ENCODE results near the gene HKDC1.
A peak's percentile ranks its signal among the peaks of the same experiment; 100 is the strongest.

HKDC1 gene

DNA sequence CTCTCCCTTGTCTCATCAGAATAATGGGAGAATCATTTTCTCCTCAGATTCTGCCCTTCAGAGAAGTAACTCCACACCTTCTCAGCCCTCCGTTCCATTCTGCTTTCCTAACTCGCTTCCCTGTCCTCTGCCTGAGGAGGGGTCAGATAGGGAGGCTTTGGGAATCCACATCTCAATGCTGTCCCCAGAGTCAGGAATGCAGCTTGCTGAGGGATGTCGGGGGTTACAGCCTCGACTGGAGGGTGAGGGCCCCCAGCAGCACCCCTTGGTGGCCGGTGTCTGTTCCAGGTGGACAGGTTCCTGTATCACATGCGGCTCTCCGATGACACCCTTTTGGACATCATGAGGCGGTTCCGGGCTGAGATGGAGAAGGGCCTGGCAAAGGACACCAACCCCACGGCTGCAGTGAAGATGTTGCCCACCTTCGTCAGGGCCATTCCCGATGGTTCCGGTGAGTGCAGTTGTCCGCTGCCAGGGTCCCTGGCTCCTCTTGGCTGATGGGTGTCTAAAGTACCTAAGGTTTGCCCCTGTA, 6.9 kb downstream of the HKDC1 start:
- TF ChIP-seq ARNTL (CRISPR knock-in tag; IDR thresholded peaks at IDR 0.05; ENCODE audit: borderline replicate concordance, low read depth) (no peak), ISL1 (CRISPR knock-in tag; IDR thresholded peaks at IDR 0.05) (no peak), TCF4 (CRISPR knock-in tag; IDR thresholded peaks at IDR 0.05; ENCODE audit: borderline replicate concordance) (no peak), ZNF8 (CRISPR knock-in tag; IDR thresholded peaks at IDR 0.05) (no peak), ZNF70 (CRISPR knock-in tag; IDR thresholded peaks at IDR 0.05) (no peak)
- TF ChIP-seq, protein P1, sequence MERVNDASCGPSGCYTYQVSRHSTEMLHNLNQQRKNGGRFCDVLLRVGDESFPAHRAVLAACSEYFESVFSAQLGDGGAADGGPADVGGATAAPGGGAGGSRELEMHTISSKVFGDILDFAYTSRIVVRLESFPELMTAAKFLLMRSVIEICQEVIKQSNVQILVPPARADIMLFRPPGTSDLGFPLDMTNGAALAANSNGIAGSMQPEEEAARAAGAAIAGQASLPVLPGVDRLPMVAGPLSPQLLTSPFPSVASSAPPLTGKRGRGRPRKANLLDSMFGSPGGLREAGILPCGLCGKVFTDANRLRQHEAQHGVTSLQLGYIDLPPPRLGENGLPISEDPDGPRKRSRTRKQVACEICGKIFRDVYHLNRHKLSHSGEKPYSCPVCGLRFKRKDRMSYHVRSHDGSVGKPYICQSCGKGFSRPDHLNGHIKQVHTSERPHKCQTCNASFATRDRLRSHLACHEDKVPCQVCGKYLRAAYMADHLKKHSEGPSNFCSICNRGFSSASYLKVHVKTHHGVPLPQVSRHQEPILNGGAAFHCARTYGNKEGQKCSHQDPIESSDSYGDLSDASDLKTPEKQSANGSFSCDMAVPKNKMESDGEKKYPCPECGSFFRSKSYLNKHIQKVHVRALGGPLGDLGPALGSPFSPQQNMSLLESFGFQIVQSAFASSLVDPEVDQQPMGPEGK (CRISPR knock-in tag; IDR thresholded peaks at IDR 0.05; ENCODE audit: borderline replicate concordance), result no peak
- no peak for ATAC-seq

DNA sequence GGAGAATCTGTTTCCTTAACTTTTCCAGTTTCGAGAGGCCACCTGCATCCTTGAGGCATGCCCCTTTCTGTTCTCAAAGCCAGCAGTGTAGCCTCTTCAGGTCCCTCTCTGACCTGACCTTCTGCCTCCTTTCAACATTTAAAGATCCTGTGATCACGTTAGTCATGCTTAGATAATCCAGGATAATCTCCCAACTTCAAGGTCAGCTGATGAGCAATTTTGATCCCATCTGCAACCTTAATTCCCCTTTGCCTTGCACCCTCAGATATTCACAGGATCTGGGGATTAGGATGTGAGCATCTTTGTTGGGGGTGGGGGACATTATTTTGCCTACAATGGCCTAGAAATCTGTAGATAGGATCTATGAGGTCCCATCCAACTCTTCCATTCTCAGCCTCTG, 8.0 kb downstream of the HKDC1 start:
- TF ChIP-seq ISL1 (CRISPR knock-in tag; IDR thresholded peaks at IDR 0.05), result no peak
- ATAC-seq, result no peak

DNA sequence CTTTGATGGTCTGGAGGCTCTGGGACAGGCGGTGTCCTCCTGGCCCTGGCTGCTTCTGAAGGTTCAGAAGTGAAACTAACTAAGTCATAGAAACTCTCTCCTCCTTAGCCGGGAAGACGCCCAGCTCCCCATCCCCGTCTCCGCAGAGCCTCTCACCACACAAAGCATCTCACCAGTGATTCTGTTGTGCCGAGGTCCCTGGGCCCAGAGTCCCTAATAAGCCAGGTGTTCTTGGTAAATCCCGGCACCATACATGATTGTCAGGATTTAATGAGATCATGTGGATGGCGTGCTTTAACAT, 9.4 kb downstream of the HKDC1 start:
- no peak for TF ChIP-seq ZFP3 (CRISPR knock-in tag; IDR thresholded peaks at IDR 0.05)
- no peak for TF ChIP-seq ISL1 (CRISPR knock-in tag; IDR thresholded peaks at IDR 0.05)
- no peak for TF ChIP-seq TCF4 (CRISPR knock-in tag; IDR thresholded peaks at IDR 0.05; ENCODE audit: borderline replicate concordance)
- TF ChIP-seq ESRRG (CRISPR knock-in tag; IDR thresholded peaks at IDR 0.05), result no peak
- no peak for ATAC-seq

DNA sequence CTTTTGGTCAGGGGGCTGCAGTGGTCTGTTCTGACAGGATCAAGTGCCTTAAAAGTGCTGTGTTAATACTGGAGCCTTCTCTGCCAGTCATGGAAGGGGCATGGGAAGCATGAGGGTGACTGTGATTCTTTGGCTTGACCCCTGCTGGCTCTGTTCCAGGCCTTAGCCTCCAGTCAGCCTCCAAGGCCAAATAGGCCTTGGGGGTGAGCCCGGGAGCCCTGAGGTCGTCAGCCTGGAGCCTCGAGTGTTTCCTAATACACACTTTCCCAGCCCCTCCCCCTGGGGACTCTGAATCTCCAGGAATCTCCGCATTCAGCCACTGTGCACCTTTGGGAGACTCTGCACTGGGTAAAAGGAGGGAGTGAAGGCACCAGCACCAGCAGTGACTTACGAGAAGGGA, 10.0 kb downstream of the HKDC1 start:
- TF ChIP-seq ISL1 (CRISPR knock-in tag; IDR thresholded peaks at IDR 0.05), result no peak
- TF ChIP-seq TOX (CRISPR knock-in tag; IDR thresholded peaks at IDR 0.05; ENCODE audit: borderline replicate concordance), result no peak
- no peak for TF ChIP-seq ZNF565 (CRISPR knock-in tag; conservative IDR thresholded peaks at IDR 0.05; ENCODE audit: low read depth)
- no peak for TF ChIP-seq ARNTL (CRISPR knock-in tag; IDR thresholded peaks at IDR 0.05; ENCODE audit: borderline replicate concordance, low read depth)
- TF ChIP-seq CSDC2 (CRISPR knock-in tag; IDR thresholded peaks at IDR 0.05), result no peak
- TF ChIP-seq, protein P2, sequence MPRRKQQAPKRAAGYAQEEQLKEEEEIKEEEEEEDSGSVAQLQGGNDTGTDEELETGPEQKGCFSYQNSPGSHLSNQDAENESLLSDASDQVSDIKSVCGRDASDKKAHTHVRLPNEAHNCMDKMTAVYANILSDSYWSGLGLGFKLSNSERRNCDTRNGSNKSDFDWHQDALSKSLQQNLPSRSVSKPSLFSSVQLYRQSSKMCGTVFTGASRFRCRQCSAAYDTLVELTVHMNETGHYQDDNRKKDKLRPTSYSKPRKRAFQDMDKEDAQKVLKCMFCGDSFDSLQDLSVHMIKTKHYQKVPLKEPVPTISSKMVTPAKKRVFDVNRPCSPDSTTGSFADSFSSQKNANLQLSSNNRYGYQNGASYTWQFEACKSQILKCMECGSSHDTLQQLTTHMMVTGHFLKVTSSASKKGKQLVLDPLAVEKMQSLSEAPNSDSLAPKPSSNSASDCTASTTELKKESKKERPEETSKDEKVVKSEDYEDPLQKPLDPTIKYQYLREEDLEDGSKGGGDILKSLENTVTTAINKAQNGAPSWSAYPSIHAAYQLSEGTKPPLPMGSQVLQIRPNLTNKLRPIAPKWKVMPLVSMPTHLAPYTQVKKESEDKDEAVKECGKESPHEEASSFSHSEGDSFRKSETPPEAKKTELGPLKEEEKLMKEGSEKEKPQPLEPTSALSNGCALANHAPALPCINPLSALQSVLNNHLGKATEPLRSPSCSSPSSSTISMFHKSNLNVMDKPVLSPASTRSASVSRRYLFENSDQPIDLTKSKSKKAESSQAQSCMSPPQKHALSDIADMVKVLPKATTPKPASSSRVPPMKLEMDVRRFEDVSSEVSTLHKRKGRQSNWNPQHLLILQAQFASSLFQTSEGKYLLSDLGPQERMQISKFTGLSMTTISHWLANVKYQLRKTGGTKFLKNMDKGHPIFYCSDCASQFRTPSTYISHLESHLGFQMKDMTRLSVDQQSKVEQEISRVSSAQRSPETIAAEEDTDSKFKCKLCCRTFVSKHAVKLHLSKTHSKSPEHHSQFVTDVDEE (CRISPR knock-in tag; IDR thresholded peaks at IDR 0.05), result no peak
- TF ChIP-seq GLIS3 (CRISPR knock-in tag; IDR thresholded peaks at IDR 0.05), result no peak
- no peak for TF ChIP-seq ZFP30 (CRISPR knock-in tag; IDR thresholded peaks at IDR 0.05)
- TF ChIP-seq BACH2 (CRISPR knock-in tag; IDR thresholded peaks at IDR 0.05; ENCODE audit: borderline replicate concordance), result no peak
- no peak for TF ChIP-seq TCF4 (CRISPR knock-in tag; IDR thresholded peaks at IDR 0.05; ENCODE audit: borderline replicate concordance)
- TF ChIP-seq OSR1 (CRISPR knock-in tag; IDR thresholded peaks at IDR 0.05), result no peak
- TF ChIP-seq, protein P1 (CRISPR knock-in tag; IDR thresholded peaks at IDR 0.05; ENCODE audit: borderline replicate concordance), result no peak
- no peak for TF ChIP-seq ZNF70 (CRISPR knock-in tag; IDR thresholded peaks at IDR 0.05)
- ATAC-seq, result no peak

DNA sequence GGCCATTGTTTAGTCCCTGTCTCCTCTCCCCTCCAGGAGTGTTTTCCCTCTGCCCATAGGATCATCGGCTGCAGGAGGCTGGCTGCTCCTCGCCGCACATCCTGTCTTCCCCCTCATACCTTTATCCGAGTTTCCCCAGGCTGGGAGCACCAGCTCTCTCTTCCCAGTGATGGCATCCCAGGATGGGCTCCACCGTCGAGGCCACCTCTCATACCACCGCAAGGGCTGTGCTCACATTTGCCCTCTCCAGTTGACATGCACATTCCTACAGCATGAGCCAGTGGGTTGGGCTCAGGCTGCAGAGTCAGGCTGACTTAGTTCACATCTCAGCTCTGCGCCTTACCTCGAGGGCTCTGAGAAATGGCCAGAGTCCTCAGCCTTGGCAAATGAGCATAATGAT, 12.1 kb downstream of the HKDC1 start:
- TF ChIP-seq, protein P3, sequence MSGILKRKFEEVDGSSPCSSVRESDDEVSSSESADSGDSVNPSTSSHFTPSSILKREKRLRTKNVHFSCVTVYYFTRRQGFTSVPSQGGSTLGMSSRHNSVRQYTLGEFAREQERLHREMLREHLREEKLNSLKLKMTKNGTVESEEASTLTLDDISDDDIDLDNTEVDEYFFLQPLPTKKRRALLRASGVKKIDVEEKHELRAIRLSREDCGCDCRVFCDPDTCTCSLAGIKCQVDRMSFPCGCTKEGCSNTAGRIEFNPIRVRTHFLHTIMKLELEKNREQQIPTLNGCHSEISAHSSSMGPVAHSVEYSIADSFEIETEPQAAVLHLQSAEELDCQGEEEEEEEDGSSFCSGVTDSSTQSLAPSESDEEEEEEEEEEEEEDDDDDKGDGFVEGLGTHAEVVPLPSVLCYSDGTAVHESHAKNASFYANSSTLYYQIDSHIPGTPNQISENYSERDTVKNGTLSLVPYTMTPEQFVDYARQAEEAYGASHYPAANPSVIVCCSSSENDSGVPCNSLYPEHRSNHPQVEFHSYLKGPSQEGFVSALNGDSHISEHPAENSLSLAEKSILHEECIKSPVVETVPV (CRISPR knock-in tag; IDR thresholded peaks at IDR 0.05), result no peak
- TF ChIP-seq CSDC2 (CRISPR knock-in tag; IDR thresholded peaks at IDR 0.05), result no peak
- no peak for TF ChIP-seq ESRRG (CRISPR knock-in tag; IDR thresholded peaks at IDR 0.05)
- TF ChIP-seq PPARA (CRISPR knock-in tag; IDR thresholded peaks at IDR 0.05; ENCODE audit: borderline replicate concordance), result no peak
- TF ChIP-seq ISL1 (CRISPR knock-in tag; IDR thresholded peaks at IDR 0.05), result no peak
- ATAC-seq, result peak; percentile 96
